GM12801 (cell line): ENCODE results near the gene MFRP.

Source experiments
- CTCF ChIP-seq: IDR thresholded peaks from one replicate; pipeline ENCODE4 v1.5.1; 2011; ENCODE audit warnings: control low read depth; ENCODE audit not compliant: insufficient read length; ENCODE audit errors: extremely low read depth

The MFRP gene

DNA sequence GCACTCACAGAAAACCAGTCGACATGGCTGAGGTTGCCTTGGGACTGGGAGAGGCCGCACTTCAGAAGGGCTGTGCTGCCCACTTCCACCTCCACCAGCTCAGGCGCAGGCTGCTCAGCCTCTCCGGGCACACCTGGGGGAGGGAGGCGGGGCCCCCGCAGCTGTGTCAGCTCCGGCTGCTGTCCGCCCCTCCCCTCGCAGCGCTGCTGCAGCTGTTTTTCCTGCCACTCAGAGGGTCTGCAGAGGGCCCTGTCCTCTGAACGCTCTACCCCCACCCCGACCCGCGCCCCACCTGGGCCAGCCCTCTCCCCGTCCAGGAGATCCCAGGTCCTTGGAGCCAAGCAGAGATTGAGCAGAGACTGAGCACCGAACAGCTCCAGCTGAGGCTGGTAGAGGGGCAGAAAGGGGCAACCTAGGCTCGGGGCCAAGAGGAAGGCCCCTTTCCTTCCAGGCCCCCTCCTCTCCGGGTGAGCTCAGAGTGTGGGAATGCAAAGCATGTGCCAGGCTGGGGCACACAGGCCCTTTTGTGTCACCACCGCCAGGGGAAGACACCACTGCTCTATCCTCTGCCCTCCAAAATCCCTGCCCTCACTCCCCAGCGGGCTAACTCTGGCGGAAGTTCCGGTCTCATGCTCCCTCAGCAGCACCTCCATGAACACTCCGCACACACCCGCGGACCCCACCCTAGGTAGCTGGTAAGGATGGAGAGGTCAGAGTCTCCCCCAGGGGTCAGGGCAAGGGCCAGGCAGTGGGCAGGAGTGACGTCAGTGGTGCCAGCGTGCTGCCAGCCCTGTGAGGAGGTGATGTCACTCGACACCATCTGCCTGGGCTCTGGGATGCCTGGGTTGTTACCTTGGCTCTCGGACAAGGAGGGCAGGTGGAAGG is 31.1 kb downstream of the MFRP start:
- TF ChIP-seq CTCF: no peak

DNA sequence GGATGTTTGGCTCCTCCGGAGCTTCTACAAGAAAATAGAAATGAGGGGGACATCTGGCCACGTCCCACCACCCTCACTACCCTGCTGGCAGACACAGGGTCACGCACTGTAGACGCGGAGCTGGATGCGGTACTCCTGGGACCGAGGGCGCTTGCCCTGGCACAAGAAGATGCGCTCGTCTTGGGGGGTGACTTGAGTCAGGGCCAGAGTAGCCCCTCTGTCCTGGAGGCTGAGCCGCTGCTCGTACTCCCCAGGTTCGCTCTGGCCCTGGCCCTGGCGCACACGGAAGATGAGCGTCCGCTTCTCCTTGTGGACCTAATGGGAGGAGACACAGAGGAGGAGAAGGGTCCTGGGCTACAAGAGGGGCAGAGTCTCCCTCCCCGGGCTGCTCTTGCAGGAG is 31.8 kb downstream of the MFRP start:
- TF ChIP-seq CTCF: no peak

DNA sequence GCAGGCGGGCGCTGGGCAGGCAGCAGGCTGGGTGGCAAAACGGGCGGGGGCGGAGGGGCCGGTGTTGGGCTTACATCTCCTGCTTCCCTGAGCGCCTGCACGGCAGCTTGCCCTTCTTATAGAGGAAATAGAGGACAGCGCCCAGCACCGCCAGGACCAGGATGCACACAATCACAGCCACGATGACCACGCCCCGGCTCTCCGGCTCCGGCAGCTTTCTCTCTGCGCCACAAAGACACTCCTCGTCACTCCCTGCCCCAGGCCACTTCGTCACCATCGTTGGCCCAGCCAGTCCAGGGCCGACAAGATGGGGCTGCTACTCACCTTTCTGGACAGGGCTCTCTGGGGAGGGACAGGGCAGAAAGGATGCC is 35.8 kb downstream of the MFRP start:
- TF ChIP-seq CTCF: no peak

GRCh38 chr11:119309953-119310681 is 36.4 kb downstream of the MFRP start:
- TF ChIP-seq CTCF: no peak

GRCh38 chr11:119309411-119309810 is 37.1 kb downstream of the MFRP start:
- no peak for TF ChIP-seq CTCF

DNA sequence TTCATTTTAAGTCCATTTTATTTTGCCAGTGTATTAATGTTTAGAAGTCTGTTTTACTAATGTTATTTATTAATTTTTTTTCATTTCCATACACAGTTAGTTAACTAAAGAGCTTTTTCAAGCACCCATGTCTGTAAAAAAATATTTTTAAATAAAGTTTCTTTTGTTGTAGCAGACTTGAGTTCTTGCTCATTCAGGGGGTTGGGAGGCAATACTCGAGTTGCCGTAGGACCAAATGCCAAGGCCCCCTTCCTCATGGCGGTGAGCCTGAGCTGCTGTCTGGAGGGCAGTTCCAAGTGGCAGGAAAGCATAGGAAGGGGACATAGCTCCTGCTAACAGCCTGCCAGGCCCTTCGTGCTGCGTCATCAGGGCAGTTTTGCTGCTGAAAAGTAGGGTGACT is 38.5 kb downstream of the MFRP start:
- TF ChIP-seq CTCF: no peak

GRCh38 chr11:119307219-119307618 is 39.3 kb downstream of the MFRP start:
- no peak for TF ChIP-seq CTCF
